ENCODE data around the gene PRAMEF11. TPM values are rescaled to one million over a fixed set of nuclear protein-coding genes. Genes with fewer than 3 reads are reported as not detected.
A peak's percentile ranks its signal among the peaks of the same experiment; 100 is the strongest.

Gene PRAMEF11
- total RNA-seq, 1 donor from 2014 or later, result not detected

DNA sequence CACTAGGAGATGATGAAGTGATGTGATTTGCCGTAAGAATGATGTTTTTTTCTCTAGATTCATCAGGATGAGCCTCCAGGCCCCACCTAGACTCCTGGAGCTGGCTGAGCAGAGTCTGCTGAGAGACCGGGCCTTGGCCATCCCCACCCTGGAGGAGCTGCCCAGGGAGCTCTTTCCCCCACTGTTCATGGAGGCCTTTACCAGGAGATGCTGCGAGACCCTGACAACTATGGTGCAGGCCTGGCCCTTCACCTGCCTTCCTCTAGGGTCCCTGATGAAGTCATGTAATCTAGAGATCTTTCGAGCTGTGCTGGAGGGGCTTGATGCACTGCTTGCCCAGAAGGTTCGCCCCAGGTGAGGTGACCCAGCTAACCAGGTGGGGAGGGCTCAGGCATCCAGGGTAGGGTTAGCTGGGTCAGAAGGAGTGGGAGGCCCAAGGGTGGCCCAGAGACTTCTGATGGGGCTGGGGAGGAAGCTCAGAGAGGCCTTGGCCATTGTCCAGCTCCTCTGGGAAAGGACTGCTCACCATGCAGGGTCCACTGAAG, 56.3 kb downstream of the PRAMEF11 start:
- no peak overlapping the region for H3K4me3 Mint-ChIP-seq (ENCODE audit: unreplicated experiment)
- H3K9me3 Mint-ChIP-seq (ENCODE audit: unreplicated experiment), result peaks cover 8% of the 10 kb centered on the region
- H3K36me3 Mint-ChIP-seq (ENCODE audit: unreplicated experiment), result no peaks in the 10 kb centered on the region
- no peak overlapping the region for H3K27ac Mint-ChIP-seq (ENCODE audit: unreplicated experiment)
- TF ChIP-seq, protein P1, sequence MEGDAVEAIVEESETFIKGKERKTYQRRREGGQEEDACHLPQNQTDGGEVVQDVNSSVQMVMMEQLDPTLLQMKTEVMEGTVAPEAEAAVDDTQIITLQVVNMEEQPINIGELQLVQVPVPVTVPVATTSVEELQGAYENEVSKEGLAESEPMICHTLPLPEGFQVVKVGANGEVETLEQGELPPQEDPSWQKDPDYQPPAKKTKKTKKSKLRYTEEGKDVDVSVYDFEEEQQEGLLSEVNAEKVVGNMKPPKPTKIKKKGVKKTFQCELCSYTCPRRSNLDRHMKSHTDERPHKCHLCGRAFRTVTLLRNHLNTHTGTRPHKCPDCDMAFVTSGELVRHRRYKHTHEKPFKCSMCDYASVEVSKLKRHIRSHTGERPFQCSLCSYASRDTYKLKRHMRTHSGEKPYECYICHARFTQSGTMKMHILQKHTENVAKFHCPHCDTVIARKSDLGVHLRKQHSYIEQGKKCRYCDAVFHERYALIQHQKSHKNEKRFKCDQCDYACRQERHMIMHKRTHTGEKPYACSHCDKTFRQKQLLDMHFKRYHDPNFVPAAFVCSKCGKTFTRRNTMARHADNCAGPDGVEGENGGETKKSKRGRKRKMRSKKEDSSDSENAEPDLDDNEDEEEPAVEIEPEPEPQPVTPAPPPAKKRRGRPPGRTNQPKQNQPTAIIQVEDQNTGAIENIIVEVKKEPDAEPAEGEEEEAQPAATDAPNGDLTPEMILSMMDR (IDR thresholded peaks at IDR 0.05), result no peak
- DNase-seq (ENCODE audit: extremely low spot score, unreplicated experiment), result peak; percentile 69
- peaks cover 3% of the 10 kb centered on the region for H3K27me3 Mint-ChIP-seq (ENCODE audit: unreplicated experiment)
- H3K4me1 Mint-ChIP-seq (ENCODE audit: unreplicated experiment), result no peaks in the 10 kb centered on the region

Other genes with a start within 250 kb of the PRAMEF11 start
- gene DHRS3, start 213.2 kb downstream of the PRAMEF11 start, total RNA-seq, result 52.5 and 55.3 TPM in 2 replicates
- gene AADACL4, start 187.3 kb downstream of the PRAMEF11 start, total RNA-seq, result not detected in 2 replicates
- gene AADACL3, start 115.3 kb downstream of the PRAMEF11 start, total RNA-seq, result not detected in 2 replicates
- gene CFAP107, start 85.2 kb downstream of the PRAMEF11 start, total RNA-seq, result not detected in 2 replicates
- not detected in 2 replicates for gene PRAMEF12, start 57.7 kb downstream of the PRAMEF11 start, total RNA-seq
- not detected in 2 replicates for gene PRAMEF1, start 40.0 kb downstream of the PRAMEF11 start, total RNA-seq
- gene HNRNPCL1, start 17.3 kb upstream of the PRAMEF11 start, total RNA-seq, result not detected in 2 replicates
- not detected in 2 replicates for gene PRAMEF2, start 25.7 kb upstream of the PRAMEF11 start, total RNA-seq
- gene PRAMEF4, start 54.8 kb upstream of the PRAMEF11 start, total RNA-seq, result not detected in 2 replicates
- not detected in 2 replicates for gene PRAMEF10, start 66.9 kb upstream of the PRAMEF11 start, total RNA-seq
- not detected in 2 replicates for gene PRAMEF7, start 85.2 kb upstream of the PRAMEF11 start, total RNA-seq
- not detected in 2 replicates for gene PRAMEF6, start 116.2 kb upstream of the PRAMEF11 start, total RNA-seq
- not detected in 2 replicates for gene PRAMEF27, start 225.2 kb upstream of the PRAMEF11 start, total RNA-seq
- not detected in 2 replicates for gene HNRNPCL3, start 229.4 kb upstream of the PRAMEF11 start, total RNA-seq
- gene PRAMEF25, start 239.4 kb upstream of the PRAMEF11 start, total RNA-seq, result not detected in 2 replicates